Measurements from ENCODE around the gene NRXN3.

- TF ChIP-seq CTCF (IDR thresholded peaks at IDR 0.05; ENCODE audit: poor library complexity) (no peak), EZH2 (IDR thresholded peaks at IDR 0.05; ENCODE audit: borderline replicate concordance) (no peak)
Measured at GRCh38 chr14:79407572-79407971, 1237.4 kb downstream of the NRXN3 start.
